ENCODE data around the gene FAR1. TPM values are rescaled to one million over a fixed set of nuclear protein-coding genes. Genes with fewer than 3 reads are reported as not detected.

FAR1 gene
- polyA plus RNA-seq, 3 donors, result 47.2 to 77.0 (median 52.6) TPM

- Mint-ChIP-seq H3K4me1 (no peaks in the 10 kb centered on the region), H3K4me3 (no peak overlapping the region), H3K36me3 (peaks cover 68 to 85% of the 10 kb centered on the region in 2 donors), H3K9me3 (no peaks in the 10 kb centered on the region), H3K27me3 (ENCODE audit: low read depth in 3 of 3) (peaks cover 0 to 2% (median 0%) of the 10 kb centered on the region in 3 donors), H3K27ac (no peak overlapping the region)
- Histone ChIP-seq H3K36me3 (replicated peaks in 1 of 2; ENCODE audit: control insufficient read depth in 1 of 2, insufficient read depth in 2 of 2, low read length in 2 of 2) (peaks cover 81 to 96% of the 10 kb centered on the region in 2 donors), H3K79me2 (ENCODE audit: insufficient read depth, low read length) (no peaks in the 10 kb centered on the region), H3K4me1 (ENCODE audit: control insufficient read depth in 1 of 2, insufficient read depth in 2 of 2, low read length in 2 of 2) (no peaks in the 10 kb centered on the region), H4K20me1 (ENCODE audit: insufficient read depth, low read length) (peaks cover 38% of the 10 kb centered on the region), H3K4me2 (replicated peaks; ENCODE audit: extremely low read depth, low read length, poor library complexity, severe bottlenecking) (no peak overlapping the region), H3K4me3 (replicated peaks in 1 of 3; ENCODE audit: low read depth in 2 of 3, low read length in 3 of 3) (no peak overlapping the region), H2AFZ (ENCODE audit: insufficient read depth, low read depth, low read length, poor library complexity, severe bottlenecking) (no peak overlapping the region), H3K9ac (ENCODE audit: insufficient read depth, low read length, poor library complexity, severe bottlenecking) (no peak overlapping the region), H3K9me3 (replicated peaks in 1 of 2; ENCODE audit: control insufficient read depth in 1 of 2, insufficient read depth in 1 of 2, low read length in 2 of 2) (no peaks in the 10 kb centered on the region), H3K27me3 (ENCODE audit: control insufficient read depth in 2 of 2, insufficient read depth in 2 of 2, low read length in 2 of 2) (no peaks in the 10 kb centered on the region), H3K27ac (ENCODE audit: low read depth in 1 of 2, low read length in 2 of 2) (peak overlapping the region in 1 of 2 donors; percentile 5)
- TF ChIP-seq CTCF (IDR thresholded peaks at IDR 0.05), result no peak
- intact Hi-C loops (cut with micrococcal nuclease), result no loop called here
- WGBS (ENCODE audit: insufficient coverage), result no CpG with 5 or more reads among the region's 1 CpG
- DNase-seq, result no peak
These were observed 52.5 kb downstream of the FAR1 start for GRCh38 chr11:13720940-13721339.

- Histone ChIP-seq H3K4me2 (replicated peaks; ENCODE audit: extremely low read depth, low read length, poor library complexity, severe bottlenecking) (no peak overlapping the region), H3K9me3 (replicated peaks in 1 of 2; ENCODE audit: control insufficient read depth in 1 of 2, insufficient read depth in 1 of 2, low read length in 2 of 2) (no peaks in the 10 kb centered on the region), H3K36me3 (replicated peaks in 1 of 2; ENCODE audit: control insufficient read depth in 1 of 2, insufficient read depth in 2 of 2, low read length in 2 of 2) (peaks cover 82 to 96% of the 10 kb centered on the region in 2 donors), H4K20me1 (ENCODE audit: insufficient read depth, low read length) (peaks cover 46% of the 10 kb centered on the region), H2AFZ (ENCODE audit: insufficient read depth, low read depth, low read length, poor library complexity, severe bottlenecking) (no peak overlapping the region), H3K4me3 (replicated peaks in 1 of 3; ENCODE audit: low read depth in 2 of 3, low read length in 3 of 3) (no peak overlapping the region), H3K4me1 (ENCODE audit: control insufficient read depth in 1 of 2, insufficient read depth in 2 of 2, low read length in 2 of 2) (no peaks in the 10 kb centered on the region), H3K9ac (ENCODE audit: insufficient read depth, low read length, poor library complexity, severe bottlenecking) (no peak overlapping the region), H3K27ac (ENCODE audit: low read depth in 1 of 2, low read length in 2 of 2) (peak overlapping the region in 1 of 2 donors; percentile 20), H3K79me2 (ENCODE audit: insufficient read depth, low read length) (no peaks in the 10 kb centered on the region), H3K27me3 (ENCODE audit: control insufficient read depth in 2 of 2, insufficient read depth in 2 of 2, low read length in 2 of 2) (no peaks in the 10 kb centered on the region)
- H3K4me1 Mint-ChIP-seq, result no peaks in the 10 kb centered on the region
- intact Hi-C loops (cut with micrococcal nuclease), result no loop called here
- H3K4me3 Mint-ChIP-seq, result no peak overlapping the region
- DNase-seq, result no peak
- H3K27ac Mint-ChIP-seq, result no peak overlapping the region
- no peaks in the 10 kb centered on the region for H3K9me3 Mint-ChIP-seq
- peaks cover 0 to 2% (median 0%) of the 10 kb centered on the region in 3 donors for H3K27me3 Mint-ChIP-seq (ENCODE audit: low read depth in 3 of 3)
- H3K36me3 Mint-ChIP-seq, result peaks cover 72 to 85% of the 10 kb centered on the region in 2 donors
- TF ChIP-seq CTCF (IDR thresholded peaks at IDR 0.05), result no peak
These were observed 53.3 kb downstream of the FAR1 start for GRCh38 chr11:13721760-13722159.

Data from CD14-positive monocyte (primary cell).